Measurements from ENCODE around the gene VPS25.

DNA sequence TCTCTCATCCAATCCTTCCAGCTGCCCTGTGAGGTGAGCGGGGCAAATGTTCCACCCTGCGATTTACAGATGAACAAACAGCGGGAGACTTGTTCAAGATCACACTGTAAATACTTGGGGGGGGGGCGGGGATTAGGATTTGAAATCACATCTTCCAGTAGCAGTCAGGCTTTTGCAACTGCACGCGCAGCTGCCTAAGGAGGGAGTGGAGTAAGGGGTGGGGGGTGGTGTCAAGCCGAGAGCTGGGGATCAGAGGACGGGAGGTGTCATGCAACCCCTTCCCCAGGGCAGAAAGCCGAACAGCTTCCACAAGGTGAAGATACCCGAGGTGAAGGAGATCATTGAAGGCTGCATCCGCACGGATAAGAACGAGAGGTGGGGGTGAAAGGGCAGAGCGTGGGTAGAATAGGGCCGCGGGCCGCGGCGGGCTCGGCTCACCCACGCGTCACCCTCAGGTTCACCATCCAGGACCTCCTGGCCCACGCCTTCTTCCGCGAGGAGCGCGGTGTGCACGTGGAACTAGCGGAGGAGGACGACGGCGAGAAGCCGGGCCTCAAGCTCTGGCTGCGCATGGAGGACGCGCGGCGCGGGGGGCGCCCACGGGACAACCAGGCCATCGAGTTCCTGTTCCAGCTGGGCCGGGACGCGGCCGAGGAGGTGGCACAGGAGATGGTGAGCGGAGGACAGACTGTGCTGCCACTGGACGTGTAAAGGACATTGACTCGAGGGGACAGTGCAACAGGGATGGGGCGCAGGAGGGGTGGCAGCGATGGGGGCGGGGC, 11.8 kb downstream of the VPS25 start:
- TF ChIP-seq, protein P1, sequence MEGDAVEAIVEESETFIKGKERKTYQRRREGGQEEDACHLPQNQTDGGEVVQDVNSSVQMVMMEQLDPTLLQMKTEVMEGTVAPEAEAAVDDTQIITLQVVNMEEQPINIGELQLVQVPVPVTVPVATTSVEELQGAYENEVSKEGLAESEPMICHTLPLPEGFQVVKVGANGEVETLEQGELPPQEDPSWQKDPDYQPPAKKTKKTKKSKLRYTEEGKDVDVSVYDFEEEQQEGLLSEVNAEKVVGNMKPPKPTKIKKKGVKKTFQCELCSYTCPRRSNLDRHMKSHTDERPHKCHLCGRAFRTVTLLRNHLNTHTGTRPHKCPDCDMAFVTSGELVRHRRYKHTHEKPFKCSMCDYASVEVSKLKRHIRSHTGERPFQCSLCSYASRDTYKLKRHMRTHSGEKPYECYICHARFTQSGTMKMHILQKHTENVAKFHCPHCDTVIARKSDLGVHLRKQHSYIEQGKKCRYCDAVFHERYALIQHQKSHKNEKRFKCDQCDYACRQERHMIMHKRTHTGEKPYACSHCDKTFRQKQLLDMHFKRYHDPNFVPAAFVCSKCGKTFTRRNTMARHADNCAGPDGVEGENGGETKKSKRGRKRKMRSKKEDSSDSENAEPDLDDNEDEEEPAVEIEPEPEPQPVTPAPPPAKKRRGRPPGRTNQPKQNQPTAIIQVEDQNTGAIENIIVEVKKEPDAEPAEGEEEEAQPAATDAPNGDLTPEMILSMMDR (IDR thresholded peaks at IDR 0.05), result no peak
- TF ChIP-seq POLR2AphosphoS5 (IDR thresholded peaks at IDR 0.05) (no peak), POLR2A (IDR thresholded peaks at IDR 0.05) (no peak)
